Measurements from ENCODE around the gene PHF14. TPM values are rescaled to one million over a fixed set of nuclear protein-coding genes. Genes with fewer than 3 reads are reported as not detected.
A peak's percentile ranks its signal among the peaks of the same experiment; 100 is the strongest.

The PHF14 gene
- total RNA-seq, 2 experiments from 2014 or later, result 28.6 to 31.5 TPM

- Mint-ChIP-seq H3K4me1 (ENCODE audit: low read depth) (peaks cover 3% of the 10 kb centered on the region), H3K4me3 (no peak overlapping the region), H3K9me3 (no peaks in the 10 kb centered on the region), H3K27ac (no peak overlapping the region), H3K27me3 (no peaks in the 10 kb centered on the region), H3K36me3 (peaks cover 7% of the 10 kb centered on the region)
- ChIA-PET CTCF (no interaction called here), POLR2A (no interaction called here)
- no peak for DNase-seq
- intact Hi-C loops (cut with micrococcal nuclease), result no loop called here
Observed at GRCh38 chr7:11168650-11169170, 195.0 kb downstream of the PHF14 start.

DNA sequence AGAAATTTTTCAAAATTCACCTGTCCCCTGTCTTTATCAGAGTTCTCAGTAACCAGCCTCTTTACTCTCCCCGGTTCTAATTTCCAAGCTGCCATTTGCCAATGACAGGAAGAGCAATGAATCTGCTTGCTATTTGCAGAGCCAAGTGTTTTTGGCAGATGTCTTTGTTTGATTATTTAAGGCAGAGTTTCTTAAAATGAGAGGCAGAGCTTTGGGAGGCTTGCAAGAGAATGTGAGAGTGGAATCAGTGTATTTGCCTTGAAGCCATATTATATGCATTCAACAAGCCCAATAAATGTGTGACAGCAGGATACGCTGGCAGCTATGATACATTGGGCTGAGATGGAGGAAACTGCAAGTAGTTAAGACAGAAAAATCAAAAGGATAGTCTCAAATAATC, 196.5 kb downstream of the PHF14 start:
- no peak for DNase-seq
- Mint-ChIP-seq H3K9me3 (no peaks in the 10 kb centered on the region), H3K4me1 (ENCODE audit: low read depth) (peaks cover 3% of the 10 kb centered on the region), H3K36me3 (peaks cover 5% of the 10 kb centered on the region), H3K4me3 (no peak overlapping the region), H3K27me3 (no peaks in the 10 kb centered on the region), H3K27ac (no peak overlapping the region)
- intact Hi-C loops (cut with micrococcal nuclease), result no loop called here
- ChIA-PET CTCF (no interaction called here), POLR2A (no interaction called here)

GRCh38 chr7:11170863-11171568, 197.3 kb downstream of the PHF14 start:
- no peak for DNase-seq
- Mint-ChIP-seq H3K4me1 (ENCODE audit: low read depth) (peaks cover 3% of the 10 kb centered on the region), H3K9me3 (no peaks in the 10 kb centered on the region), H3K4me3 (no peak overlapping the region), H3K27me3 (no peaks in the 10 kb centered on the region), H3K36me3 (peaks cover 3% of the 10 kb centered on the region), H3K27ac (no peak overlapping the region)
- intact Hi-C loops (cut with micrococcal nuclease), result no loop called here
- ChIA-PET CTCF (no interaction called here), POLR2A (no interaction called here)

GRCh38 chr7:11171569-11172192, 198.0 kb downstream of the PHF14 start:
- intact Hi-C loops (cut with micrococcal nuclease), result no loop called here
- Mint-ChIP-seq H3K36me3 (peaks cover 3% of the 10 kb centered on the region), H3K9me3 (no peaks in the 10 kb centered on the region), H3K27ac (no peak overlapping the region), H3K4me1 (ENCODE audit: low read depth) (peaks cover 3% of the 10 kb centered on the region), H3K4me3 (no peak overlapping the region), H3K27me3 (no peaks in the 10 kb centered on the region)
- DNase-seq, result no peak
- ChIA-PET CTCF (no interaction called here), POLR2A (no interaction called here)

DNA sequence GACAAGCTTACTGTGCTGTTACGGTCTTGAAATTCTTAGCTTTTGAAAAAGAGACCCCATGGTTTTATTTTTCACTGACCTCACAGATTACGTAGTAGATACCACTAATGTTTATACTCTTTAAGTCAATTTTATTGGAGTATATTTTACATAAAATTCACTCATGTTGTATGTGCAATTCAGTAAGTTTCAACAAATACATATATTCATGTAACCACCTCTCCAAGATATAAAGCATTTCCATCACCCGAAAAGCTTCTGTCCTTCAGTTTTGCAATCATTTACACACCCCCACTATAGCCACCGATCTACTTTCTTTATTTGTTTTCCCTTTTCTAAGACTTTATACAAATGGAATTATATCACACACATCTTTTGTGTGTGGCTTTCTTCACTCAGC, 199.2 kb downstream of the PHF14 start:
- H3K27me3 Mint-ChIP-seq, result no peaks in the 10 kb centered on the region
- POLR2A ChIA-PET, result no interaction called here
- no peak overlapping the region for H3K27ac Mint-ChIP-seq
- intact Hi-C loops (cut with micrococcal nuclease), result no loop called here
- H3K36me3 Mint-ChIP-seq, result peaks cover 3% of the 10 kb centered on the region
- H3K9me3 Mint-ChIP-seq, result no peaks in the 10 kb centered on the region
- CTCF ChIA-PET, result no interaction called here
- no peak overlapping the region for H3K4me3 Mint-ChIP-seq
- no peak for DNase-seq
- H3K4me1 Mint-ChIP-seq (ENCODE audit: low read depth), result peaks cover 3% of the 10 kb centered on the region

- H3K27me3 Mint-ChIP-seq, result no peaks in the 10 kb centered on the region
- H3K27ac Mint-ChIP-seq, result no peak overlapping the region
- H3K9me3 Mint-ChIP-seq, result no peaks in the 10 kb centered on the region
- peaks cover 2% of the 10 kb centered on the region for H3K36me3 Mint-ChIP-seq
- ChIA-PET CTCF (no interaction called here), POLR2A (no interaction called here)
- peaks cover 3% of the 10 kb centered on the region for H3K4me1 Mint-ChIP-seq (ENCODE audit: low read depth)
- intact Hi-C loops (cut with micrococcal nuclease), result loop anchor here (5.0 kb wide), 1 partner anchor 48 kb away; no protein-coding TSS in a partner anchor
- H3K4me3 Mint-ChIP-seq, result no peak overlapping the region
- DNase-seq, result no peak
Observed at GRCh38 chr7:11175371-11175770, 201.7 kb downstream of the PHF14 start.

DNA sequence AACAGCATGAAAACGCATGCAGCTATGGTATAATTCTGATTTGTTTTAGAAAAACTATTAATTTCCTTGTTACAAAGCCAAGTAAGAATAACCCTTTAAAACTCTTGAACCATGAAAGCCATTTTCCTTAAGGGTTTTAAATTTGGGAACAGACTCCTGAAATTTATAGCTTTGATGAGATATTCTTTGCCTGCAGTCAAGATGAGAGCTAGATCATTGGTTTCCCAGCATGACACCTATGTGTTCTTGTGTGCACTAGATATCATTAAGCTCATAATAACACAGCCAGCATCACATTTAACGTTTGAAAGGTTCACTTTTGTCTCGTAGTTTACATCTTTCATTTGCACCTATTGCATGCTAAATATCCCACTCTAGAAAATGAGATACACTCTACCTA, 202.2 kb downstream of the PHF14 start:
- intact Hi-C loops (cut with micrococcal nuclease), result loop anchor here (5.0 kb wide), 1 partner anchor 49 kb away; no protein-coding TSS in a partner anchor
- DNase-seq, result no peak
- H3K27me3 Mint-ChIP-seq, result no peaks in the 10 kb centered on the region
- no peak overlapping the region for H3K27ac Mint-ChIP-seq
- peaks cover 2% of the 10 kb centered on the region for H3K36me3 Mint-ChIP-seq
- H3K9me3 Mint-ChIP-seq, result no peaks in the 10 kb centered on the region
- ChIA-PET CTCF (no interaction called here), POLR2A (no interaction called here)
- peaks cover 3% of the 10 kb centered on the region for H3K4me1 Mint-ChIP-seq (ENCODE audit: low read depth)
- H3K4me3 Mint-ChIP-seq, result no peak overlapping the region

DNA sequence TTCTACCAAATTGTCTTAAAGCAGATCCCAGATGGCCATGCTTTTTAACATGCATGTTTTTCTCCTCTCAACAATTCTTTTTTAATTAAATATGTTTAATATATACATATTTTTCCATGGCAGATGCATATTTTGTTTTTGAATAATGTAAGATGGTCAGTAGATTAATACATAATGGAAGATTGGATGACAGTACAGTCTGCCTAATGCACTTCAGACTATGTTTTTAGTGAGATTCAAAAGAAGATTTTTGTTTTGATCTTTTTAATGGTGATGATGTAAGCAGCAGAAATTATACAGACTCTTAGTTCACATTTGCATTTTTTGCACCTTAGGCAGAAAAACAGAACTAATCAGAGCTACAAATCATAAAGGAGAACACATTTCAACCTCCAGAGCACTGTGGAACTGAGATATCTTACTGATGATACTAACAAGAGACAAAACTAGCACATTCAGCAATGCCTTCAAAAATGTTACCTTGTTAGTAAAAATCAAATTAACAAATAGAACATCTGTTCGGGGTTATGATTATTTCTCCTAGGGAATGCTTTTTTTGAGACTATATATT, 203.4 kb downstream of the PHF14 start:
- Mint-ChIP-seq H3K4me1 (ENCODE audit: low read depth) (no peaks in the 10 kb centered on the region), H3K9me3 (no peaks in the 10 kb centered on the region), H3K36me3 (peaks cover 2% of the 10 kb centered on the region), H3K4me3 (no peak overlapping the region), H3K27me3 (no peaks in the 10 kb centered on the region), H3K27ac (no peak overlapping the region)
- intact Hi-C loops (cut with micrococcal nuclease), result loop anchor here (5.0 kb wide), 1 partner anchor 50 kb away; no protein-coding TSS in a partner anchor
- no peak for DNase-seq
- CTCF ChIA-PET, result no interaction called here
- POLR2A ChIA-PET, result no interaction called here

DNA sequence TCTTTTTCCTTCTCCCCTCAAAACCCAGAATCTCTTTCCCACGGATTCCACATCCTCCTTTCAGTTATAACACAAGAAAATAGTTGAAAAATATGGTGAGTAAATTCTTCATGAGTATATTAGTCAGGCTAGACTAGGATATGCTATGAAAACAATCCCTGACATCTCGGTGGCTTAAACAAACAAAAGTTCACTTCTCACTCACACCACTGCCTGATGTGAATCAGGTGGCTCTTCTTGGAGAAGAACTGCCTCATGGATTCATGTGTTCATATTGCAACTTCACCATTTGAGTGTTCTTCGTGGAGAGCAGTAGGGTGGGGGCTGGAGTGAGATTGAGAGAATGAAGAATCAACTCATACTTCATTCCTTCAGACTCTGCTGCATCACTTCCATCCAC, 204.1 kb downstream of the PHF14 start:
- ChIA-PET POLR2A (no interaction called here), CTCF (no interaction called here)
- H3K4me3 Mint-ChIP-seq, result no peak overlapping the region
- H3K27me3 Mint-ChIP-seq, result no peaks in the 10 kb centered on the region
- peaks cover 2% of the 10 kb centered on the region for H3K36me3 Mint-ChIP-seq
- intact Hi-C loops (cut with micrococcal nuclease), result loop anchor here (5.0 kb wide), 1 partner anchor 50 kb away; no protein-coding TSS in a partner anchor
- no peak overlapping the region for H3K27ac Mint-ChIP-seq
- no peaks in the 10 kb centered on the region for H3K9me3 Mint-ChIP-seq
- H3K4me1 Mint-ChIP-seq (ENCODE audit: low read depth), result no peaks in the 10 kb centered on the region
- peak; percentile 12 for DNase-seq

DNA sequence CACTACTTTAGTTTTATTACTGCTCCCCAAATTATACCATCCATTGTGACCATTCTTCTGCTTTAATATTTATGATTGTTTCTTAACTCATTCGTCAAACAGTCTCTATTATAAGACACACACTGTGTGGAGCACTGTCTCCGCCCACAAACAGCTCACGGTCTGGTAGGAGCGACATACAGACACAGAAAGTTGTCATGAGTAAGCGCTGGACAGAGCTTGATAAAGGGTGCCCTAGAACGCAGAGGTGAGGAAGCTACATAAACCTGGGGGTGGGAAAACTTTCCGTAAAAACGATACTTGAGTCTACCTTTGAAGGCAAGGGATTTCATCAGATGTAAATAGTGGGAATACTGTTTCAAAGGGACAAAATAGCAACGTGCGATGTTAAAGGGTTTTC, 207.9 kb downstream of the PHF14 start:
- H3K4me3 Mint-ChIP-seq, result no peak overlapping the region
- H3K36me3 Mint-ChIP-seq, result no peaks in the 10 kb centered on the region
- H3K27ac Mint-ChIP-seq, result no peak overlapping the region
- DNase-seq, result no peak
- intact Hi-C loops (cut with micrococcal nuclease), result no loop called here
- H3K4me1 Mint-ChIP-seq (ENCODE audit: low read depth), result no peaks in the 10 kb centered on the region
- H3K9me3 Mint-ChIP-seq, result peaks cover 9% of the 10 kb centered on the region
- POLR2A ChIA-PET, result no interaction called here
- peaks cover 4% of the 10 kb centered on the region for H3K27me3 Mint-ChIP-seq
- CTCF ChIA-PET, result interaction anchor here (0.9 kb wide), 1 partner anchor 31 kb away, joined by 3 read pairs; no protein-coding TSS in a partner anchor

DNA sequence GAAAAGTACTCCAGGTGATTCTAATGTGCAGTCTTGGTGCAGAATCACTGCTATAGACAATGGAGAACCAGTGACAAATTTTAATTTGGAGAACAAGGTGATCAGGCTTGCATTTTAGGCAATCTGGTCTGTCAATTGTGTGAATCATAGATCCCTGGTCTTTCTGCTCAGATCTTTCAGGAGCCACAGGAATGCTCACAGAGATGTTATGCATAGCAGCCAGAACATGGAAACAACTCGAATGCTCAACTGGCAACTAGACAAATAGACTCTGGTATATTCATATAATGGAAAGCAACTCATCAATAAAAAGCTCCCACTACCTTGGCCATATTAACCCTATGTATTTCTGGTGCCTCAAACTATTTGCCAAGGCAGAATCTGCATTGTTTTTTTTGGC, 209.1 kb downstream of the PHF14 start:
- Mint-ChIP-seq H3K9me3 (peaks cover 9% of the 10 kb centered on the region), H3K27me3 (peaks cover 4% of the 10 kb centered on the region), H3K4me3 (no peak overlapping the region), H3K4me1 (ENCODE audit: low read depth) (no peaks in the 10 kb centered on the region), H3K27ac (no peak overlapping the region), H3K36me3 (no peaks in the 10 kb centered on the region)
- ChIA-PET CTCF (interaction anchor here (0.7 kb wide), 1 partner anchor 29 kb away, joined by 3 read pairs; no protein-coding TSS in a partner anchor), POLR2A (no interaction called here)
- DNase-seq, result no peak
- intact Hi-C loops (cut with micrococcal nuclease), result no loop called here

DNA sequence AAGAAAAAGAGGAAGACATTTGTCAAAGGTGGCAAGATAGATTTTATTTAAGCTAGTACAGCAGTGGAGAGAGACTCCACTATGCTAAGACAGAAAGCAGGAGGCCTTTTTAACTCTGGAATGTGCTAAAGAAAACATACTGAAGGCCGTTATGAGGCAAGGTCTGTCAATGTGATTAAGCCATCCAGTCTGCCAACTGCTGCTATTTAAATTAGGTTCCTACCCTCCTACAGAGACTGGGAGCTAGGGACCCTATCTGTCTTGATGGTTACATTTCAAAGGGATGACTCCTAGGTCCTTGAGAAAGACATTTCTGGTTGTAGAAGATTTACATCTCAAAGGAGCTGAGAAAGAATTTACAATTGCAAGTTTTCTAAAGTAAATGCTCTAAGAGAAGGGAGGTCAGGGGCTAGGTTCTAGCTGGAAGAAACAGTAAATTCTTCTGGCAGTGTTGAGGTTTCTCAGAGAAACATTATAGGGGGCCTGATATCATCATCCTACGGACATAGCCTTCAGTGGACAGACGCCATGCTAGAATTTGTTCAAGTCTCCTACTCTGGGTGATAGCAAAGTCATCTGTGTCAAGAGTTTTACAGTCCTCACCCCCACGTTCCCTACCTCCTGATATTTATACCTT, 211.6 kb downstream of the PHF14 start:
- H3K4me1 Mint-ChIP-seq (ENCODE audit: low read depth), result no peaks in the 10 kb centered on the region
- ChIA-PET CTCF (no interaction called here), POLR2A (no interaction called here)
- no peak overlapping the region for H3K27ac Mint-ChIP-seq
- H3K27me3 Mint-ChIP-seq, result peaks cover 6% of the 10 kb centered on the region
- no peak overlapping the region for H3K4me3 Mint-ChIP-seq
- no peaks in the 10 kb centered on the region for H3K36me3 Mint-ChIP-seq
- peaks cover 9% of the 10 kb centered on the region for H3K9me3 Mint-ChIP-seq
- DNase-seq, result no peak
- intact Hi-C loops (cut with micrococcal nuclease), result no loop called here
